NOMO-1 treated with dmso at 0.1 percent for 144 hours (cell line): ENCODE results near the gene EHBP1L1.
"Not testable (repeated sequence)": the region's sequence is repeated elsewhere in the genome, so short reads cannot be mapped to it uniquely, and the experiment has no call there.

Experiments
- DNase-seq: peaks from one replicate; lab custom pipeline; 2025; ENCODE audit not compliant: unreplicated experiment; lab: John Stamatoyannopoulos, UW

EHBP1L1 gene

DNA sequence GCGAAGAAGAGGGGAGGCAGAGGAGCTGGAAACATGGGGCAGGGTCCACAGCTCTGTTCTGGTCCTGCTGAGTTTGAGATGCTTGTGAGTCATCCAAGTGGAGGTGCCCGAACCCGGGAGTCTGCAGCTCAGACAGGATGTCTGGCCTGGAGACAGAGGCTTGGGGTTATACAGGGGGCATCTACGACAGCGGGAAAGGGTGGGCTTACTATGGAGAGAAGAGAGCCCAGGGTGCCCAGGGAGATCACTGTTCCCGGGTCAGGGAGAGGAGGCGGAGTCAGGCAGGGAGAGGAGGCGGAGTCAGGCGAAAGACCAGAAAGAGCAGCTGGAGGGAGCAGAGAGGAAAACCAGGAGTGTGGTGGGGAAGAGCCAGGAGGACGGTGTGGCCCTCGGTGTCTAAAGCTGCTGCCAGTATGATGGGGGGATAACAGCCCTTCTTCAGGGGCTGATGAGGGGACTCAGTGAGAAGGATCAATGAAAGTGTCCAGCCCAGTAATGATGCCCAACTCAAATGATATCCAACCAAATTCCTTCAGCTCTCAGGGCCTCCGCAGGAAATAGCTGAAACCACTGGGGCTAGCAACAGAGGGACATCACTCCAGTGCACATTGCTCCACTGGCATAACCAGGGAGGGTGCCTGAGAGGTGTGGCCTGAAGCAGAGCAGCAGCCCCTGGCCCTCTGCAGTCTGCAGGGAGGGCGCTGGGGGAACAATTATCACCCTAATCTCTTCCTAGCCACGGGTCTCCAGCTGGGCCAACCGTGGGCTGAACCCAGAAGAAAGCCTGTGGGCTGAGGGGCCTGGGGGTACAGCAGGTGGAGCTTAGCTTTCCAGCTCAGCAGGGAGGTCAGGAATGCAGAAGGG, 15.1 kb upstream of the EHBP1L1 start:
- DNase-seq = no peak

- no peak for DNase-seq
These were observed 13.8 kb upstream of the EHBP1L1 start for GRCh38 chr11:65562020-65562419.

GRCh38 chr11:65562788-65563187, 13.1 kb upstream of the EHBP1L1 start:
- no peak for DNase-seq

DNA sequence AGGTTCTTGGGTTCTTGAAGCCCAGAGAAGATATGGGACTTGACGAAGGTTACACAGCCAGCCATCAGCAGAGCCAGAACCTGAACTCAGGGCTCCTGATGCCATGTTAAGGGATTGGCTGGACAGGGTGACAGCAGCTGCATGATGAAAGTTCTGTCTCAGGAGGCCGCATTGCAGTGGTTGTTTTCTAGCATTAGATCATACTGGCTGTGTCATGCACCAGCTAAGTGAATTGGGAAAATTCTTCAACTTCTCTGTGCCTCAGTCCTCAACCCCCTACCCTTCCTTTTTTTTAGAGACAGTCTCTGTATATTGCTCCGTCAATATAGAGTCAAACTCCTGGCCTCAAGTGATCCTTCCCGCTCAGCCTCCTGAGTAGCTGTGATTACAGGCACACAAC, 12.3 kb upstream of the EHBP1L1 start:
- DNase-seq = no peak

DNA sequence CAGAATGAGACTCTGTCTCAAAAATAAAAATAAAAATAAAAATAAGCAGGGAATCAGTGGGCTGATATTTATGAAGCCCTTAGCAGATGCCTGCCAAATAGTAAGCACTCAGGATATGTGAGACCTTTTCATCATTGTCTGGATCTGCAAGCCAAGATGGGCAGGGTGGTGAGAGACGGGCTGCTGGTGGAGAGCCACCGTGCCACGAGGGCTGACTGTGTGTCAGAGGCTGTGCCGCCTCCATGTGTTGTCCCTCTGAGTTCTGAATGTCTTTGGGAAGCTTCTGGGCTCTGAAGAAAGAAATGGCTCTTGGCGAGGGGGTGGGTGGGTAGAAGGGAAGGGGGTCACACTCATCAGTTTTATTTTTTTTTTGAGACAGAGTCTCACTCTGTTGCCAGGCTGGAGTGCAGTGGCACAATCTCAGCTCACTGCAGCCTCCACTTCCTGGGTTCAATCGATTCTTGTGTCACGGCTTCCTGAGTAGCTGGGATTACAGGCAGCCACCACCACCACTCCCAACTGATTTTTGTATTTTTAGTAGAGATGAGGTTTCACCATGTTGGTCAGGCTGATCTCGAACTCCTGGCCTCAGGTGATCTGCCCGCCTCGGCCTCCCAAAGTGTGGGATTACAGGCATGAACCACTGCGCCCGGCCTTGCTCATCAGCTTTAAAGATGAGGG, 10.8 kb upstream of the EHBP1L1 start:
- not testable (repeated sequence) for DNase-seq

- DNase-seq = no peak
These were observed 10.0 kb upstream of the EHBP1L1 start for GRCh38 chr11:65565624-65566453.

- DNase-seq = no peak
These were observed 6.5 kb upstream of the EHBP1L1 start for GRCh38 chr11:65569164-65569972.

- peak; percentile 98 for DNase-seq
These were observed 5.6 kb upstream of the EHBP1L1 start, which contains the start of gene ZNRD2 for GRCh38 chr11:65569973-65570918. Gene ZNRD2, plus strand, starts transcription at chr11:65570477. Its CDS starts 15 bp downstream, at chr11:65570492.

- DNase-seq = no peak
These were observed 4.4 kb upstream of the EHBP1L1 start for GRCh38 chr11:65571420-65571819.

DNA sequence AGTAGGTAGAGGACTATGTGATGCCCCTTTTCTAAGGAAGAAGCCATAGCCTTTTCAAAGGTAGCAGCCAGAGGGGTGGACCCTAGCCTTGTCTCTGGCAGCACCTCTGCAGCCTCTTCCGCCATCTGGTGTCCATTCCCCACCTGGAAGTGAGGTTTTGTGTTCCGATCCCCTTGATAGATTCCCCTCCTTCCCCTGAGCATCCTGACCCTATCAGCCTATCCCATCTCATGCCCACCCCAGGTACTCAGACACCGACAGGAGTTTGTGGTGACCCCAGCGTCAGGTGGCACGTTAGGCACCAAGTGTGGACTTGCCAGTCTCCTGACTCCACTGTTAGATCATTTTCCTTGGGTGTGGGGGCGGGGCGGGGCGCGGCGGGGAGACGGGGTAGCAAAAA, 3.9 kb upstream of the EHBP1L1 start:
- DNase-seq = no peak

DNA sequence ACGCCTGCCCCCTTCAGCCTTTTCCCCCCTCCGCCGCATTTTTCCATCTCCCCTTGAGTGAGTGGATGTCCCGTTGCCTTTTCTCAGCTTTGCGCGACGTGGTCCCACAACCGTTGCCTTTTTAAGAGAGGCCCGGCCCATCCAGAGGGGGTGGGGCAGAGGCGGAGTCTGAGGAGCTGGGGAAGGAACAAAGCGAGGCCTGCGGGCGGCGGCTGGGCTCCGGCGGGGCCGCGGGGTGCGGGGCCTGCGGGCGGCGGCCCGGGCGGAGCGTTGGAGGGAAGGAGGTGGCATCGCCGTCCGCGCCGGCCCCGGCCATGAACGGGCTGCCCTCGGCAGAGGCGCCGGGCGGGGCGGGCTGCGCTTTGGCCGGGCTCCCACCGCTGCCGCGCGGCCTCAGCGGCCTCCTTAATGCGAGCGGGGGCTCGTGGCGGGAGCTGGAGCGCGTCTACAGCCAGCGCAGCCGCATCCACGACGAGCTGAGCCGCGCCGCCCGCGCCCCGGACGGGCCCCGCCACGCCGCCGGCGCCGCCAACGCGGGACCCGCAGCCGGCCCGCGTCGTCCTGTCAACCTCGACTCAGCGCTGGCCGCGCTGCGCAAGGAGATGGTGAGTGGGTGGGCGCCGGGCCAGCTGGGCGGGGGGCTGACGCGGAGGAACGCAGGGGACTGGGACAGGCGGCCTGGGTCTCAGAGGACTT, 3.3 kb upstream of the EHBP1L1 start, which contains the start of gene FAM89B:
Gene FAM89B (plus strand): TSS at position 183 of the 696 bp plus-strand sequence. CDS start 132 bp downstream, at position 315.
- DNase-seq = peak; percentile 81

DNA sequence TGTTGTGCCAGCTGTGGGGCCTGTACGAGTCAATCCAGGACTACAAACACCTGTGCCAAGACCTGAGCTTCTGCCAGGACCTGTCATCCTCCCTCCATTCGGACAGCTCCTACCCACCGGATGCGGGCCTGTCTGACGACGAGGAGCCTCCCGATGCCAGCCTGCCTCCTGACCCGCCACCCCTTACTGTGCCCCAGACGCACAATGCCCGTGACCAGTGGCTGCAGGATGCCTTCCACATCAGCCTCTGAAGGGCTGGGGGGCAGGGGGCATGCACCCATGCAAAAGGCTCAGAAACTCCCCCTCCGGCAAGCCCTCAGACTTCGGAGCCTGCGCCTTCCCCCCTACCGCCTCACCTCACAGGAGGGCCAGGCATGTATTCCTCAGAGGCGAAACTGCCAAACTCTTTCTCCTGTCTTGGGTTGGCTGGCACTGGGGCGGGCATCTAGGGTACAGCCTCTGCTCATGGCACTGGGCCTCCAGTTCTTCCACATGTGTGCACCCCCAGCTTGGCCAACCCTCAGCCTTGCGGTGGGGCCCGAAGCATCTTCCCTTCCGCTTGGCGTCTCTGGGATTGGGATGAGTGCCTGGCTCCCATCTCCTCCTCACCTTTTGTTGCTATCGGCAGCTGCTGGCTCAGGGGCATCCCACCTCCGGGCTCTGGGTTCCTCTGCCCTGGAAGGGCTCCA, 2.3 kb upstream of the EHBP1L1 start:
- no peak for DNase-seq

DNA sequence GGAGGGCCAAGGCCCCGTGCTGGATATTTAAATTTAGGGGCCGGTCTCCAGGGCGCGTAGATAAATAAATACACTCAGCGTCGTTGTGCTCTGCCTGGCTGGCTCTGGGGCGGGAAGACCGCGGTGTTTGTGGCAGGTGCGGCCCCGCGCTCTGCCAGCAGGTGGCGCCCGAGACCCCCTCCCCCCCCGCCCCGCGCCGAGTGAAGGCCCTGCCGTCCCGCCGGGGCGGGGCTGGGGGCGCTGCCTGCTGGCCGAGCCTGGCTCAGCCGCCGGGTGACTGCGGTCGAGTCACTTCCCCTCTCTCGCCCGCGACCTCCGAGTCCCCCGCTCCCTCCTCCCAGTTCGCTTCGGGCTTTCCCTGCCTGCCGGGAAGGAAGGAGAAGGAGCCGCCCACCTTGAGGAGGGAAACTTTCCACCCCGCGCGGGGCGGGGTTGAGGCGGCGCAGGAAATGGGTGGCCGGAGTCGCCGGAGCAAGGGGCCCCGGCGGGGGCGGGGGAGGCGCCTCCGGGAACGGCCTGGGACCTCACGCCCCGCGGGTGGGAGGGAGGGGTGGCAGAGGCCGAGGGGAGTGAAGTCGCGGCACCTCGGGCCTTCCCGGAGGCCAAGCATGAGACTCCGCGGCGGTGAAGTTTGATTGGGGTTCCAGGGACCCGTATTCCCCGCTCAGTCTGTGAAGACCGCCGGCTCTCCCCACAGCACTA, 1.6 kb upstream of the EHBP1L1 start:
- DNase-seq = peak; percentile 98

DNA sequence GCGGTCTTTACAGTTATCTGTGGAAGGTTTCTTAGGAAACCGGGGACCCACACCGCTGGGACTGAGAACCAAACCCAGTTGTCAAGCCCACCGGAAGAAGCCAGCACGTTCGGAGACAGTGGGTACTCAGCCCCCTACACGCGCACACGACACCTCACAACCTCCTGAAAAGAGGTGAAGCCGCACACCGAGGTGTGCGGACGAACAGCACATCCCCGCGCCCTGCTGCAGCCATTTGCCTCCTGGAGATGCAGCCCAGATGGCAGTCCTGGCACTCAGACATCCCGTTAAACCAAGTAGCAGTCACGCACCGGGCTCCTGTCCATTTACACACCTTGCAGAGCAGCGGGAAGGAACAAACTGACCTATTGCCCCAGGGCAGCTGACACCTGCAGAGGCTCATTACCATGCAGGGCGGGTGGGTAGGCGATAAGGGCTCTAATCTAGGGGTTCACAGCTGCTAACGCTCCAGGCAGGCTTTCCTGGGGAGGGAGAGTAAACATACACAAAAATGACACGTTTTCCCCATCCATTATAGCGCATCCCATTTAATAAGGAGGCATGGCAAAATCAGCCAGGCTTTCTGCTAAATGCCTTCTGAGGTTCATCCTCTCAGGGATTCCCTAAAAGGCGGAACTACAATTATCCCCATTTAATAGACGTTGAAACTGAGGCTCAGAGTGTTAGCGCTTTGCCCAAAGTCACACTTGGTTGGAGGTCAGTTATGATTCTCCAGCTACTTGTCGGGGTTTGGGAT, 864 bp upstream of the EHBP1L1 start:
- DNase-seq = no peak

- DNase-seq = no peak
These were observed 496 bp downstream of the EHBP1L1 start for GRCh38 chr11:65576232-65576866.
